Stimulated activated CD4-positive, alpha-beta T cell treated with anti-CD3 and anti-CD28 coated beads, TNF-alpha, amount 100 ng/mL, for 4 hours (primary cell): ENCODE data around the gene CHRNB1.
A peak's percentile ranks its signal among the peaks of the same experiment; 100 is the strongest.
"Not testable (repeated sequence)": the region's sequence is repeated elsewhere in the genome, so short reads cannot be mapped to it uniquely, and the experiment has no call there.

Experiments
- DNase-seq, 3 experiments: peaks; one replicate each; pipeline ENCODE4 v3.0.0-alpha.2; 2020; ENCODE audit warnings: low read depth in 3 of 3

The CHRNB1 gene

DNA sequence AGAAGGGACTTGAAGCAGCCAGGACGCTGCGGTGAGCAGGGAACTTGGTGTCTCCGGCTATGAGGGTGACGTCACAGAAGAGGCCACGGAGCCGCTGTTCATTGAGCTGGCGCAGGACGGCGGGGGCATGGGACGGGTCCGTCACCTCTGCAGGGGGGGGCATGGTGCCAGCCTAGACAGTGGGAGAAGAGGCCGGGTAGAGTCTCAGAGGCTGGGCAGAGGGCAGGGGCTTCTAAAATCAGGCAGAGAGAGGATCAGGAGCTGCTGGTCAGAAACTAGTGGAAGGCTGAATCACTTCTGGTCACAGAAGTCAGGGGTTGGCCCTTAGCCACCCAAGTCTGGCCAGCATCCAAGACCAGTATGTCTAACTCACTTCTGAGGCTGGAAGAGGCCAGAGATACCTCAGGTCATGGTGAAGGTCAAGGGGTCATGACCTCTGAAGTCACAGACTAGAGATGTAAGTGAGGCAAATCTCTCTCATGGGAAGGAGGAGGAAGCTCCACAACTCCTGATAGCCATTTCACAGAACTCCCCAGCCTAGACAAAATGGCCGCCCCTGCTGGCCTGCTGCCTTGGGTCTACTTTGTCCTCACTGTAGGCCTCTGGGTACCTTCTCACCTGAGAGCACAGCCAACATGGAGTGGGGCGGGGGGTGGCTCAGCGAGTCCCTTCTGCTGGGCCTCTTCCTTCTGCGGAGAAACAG, 21.9 kb downstream of the CHRNB1 start:
- no peak for DNase-seq

DNA sequence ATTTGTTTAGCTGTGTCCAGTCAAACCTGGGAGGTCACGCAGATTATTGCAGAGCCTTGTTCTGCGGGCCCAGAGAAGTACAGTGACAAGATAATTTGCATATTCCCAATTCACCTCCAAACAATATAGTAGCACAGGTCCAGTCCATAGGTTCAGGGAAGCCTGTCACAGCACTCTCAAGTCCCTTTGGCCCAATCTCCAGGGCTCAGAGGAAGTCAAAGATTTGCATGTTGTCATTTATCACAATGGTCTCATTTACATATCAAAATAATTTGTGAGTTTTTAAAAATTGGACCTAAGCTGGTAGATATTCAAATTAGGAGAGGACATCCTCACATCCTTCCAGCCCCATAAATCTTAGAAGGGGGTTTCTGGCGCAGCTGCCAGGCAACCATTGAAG, 22.6 kb downstream of the CHRNB1 start:
- no peak for DNase-seq

DNA sequence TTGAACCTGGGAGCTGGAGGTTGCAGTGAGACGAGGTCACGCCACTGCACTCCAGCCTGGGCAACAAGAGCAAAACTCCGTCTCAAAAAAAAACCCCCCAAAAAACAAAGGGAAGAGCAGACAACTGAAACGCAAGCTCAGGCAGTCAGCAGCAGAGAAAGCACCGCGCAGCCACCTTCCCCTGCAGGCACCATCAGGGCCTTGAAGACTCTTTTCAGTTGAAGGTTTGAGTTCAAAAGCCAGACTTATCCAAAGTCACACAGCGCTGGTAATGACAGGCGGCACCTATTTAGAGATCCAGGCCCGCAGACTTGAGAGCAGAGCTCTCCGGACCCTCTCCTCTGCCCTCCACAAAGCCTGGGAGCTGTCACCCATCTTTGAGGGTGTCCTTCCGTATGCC, 23.4 kb downstream of the CHRNB1 start:
- DNase-seq: no peak

DNA sequence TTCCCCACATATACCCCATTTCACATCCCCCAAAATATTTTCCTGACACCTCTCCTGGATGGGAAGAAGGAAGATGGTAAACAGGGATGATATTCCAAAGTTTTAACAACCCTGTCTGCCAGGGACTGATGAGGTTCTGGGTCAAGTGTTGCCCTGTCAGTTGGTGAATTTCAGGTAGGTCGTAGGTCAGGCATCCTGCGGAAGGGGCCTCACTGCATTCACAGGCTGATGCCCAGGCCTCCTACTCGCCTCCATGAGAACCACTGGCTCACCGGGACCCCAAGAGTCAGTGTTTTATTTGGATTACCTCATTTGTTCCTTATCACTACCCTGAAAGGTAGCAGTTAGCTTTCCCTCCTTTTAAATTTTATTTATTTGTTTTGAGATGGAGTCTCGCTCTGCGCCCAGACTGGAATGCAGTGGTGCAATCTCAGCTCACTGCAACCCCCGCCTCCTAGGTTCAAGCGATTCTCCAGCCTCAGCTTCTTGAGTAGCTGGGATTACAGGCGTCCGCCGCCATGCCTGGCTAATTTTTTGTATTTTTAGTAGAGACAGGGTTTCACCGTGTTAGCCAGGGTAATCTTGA, 24.0 kb downstream of the CHRNB1 start:
- DNase-seq: no peak

DNA sequence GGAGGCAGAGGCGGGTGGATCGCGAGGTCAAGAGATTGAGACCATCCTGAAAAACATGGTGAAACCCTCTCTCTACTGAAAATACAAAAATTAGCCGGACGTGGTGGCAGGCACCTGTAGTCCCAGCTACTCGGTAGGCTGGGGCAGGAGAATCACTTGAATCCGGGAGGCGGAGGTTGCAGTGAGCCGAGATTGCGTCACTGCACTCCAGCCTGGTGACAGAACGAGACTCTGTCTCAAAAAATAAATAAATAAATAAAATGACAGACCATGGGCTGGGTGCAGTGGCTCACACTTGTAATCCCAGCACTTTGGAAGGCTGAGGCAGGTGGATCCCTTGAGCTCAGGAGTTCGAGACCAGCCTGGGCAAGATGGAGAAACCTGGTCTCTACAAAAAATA, 25.0 kb downstream of the CHRNB1 start:
- DNase-seq: not testable (repeated sequence)

DNA sequence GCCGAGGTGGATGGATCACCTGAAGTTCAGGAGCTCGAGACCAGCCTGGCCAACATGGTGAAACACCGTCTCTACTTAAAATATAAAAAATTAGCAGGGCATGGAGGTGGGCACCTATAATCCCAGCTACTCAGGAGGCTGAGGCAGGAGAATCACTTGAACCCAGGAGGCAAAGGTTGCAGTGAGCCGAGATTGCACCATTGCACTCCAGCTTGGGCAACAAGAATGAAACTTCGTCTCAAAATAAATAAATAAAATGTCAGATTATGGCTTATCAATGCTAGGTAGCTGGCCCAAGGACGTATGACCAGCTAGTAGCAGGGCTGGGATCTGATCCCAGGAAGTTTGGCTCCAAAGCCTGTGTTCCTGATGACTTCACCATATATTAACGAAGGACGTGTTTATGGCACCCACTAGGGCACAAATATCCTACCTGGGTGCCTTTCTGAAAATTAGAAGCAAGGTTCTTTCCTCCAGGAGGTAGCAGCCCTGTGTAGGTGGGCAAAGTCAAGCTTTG, 25.7 kb downstream of the CHRNB1 start:
- not testable (repeated sequence) for DNase-seq

DNA sequence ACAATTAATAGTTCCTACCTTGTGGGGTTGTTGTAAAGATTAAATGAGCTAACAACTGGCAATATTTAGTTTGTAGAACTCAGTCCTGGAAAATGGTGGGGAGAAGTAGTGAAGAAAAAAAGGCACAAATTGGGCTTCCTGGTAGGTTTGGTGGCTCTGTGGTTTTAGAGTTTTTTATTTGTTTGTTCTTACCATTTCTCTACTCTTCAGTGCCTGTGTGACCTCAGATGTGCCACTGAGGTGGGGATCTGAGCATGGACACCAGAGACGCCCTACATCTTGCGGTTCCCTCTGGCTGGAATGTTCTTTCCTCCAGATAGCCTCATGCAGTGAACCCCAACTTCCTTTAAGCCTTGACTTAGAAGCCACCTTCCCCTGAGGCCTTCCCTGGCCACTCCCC, 26.9 kb downstream of the CHRNB1 start:
- no peak for DNase-seq

DNA sequence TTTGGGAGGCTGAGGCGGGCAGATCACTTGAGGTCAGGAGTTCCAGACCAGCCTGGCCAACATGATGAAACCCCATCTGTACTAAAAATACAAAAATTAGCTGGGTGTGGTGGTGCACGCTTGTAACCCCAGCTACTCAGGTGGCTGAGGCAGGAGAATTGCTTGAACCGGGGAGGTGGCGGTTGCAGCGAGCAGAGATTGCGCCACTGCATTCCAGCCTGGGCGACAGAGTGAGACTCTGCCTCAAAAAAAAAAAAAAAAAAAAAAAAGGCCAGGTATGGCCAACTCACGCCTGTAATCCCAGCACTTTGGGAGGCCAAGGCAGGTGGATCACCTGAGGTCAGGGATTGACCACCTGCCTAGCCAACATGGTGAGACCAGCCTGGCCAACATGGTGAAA, 29.9 kb downstream of the CHRNB1 start:
- not testable (repeated sequence) for DNase-seq

DNA sequence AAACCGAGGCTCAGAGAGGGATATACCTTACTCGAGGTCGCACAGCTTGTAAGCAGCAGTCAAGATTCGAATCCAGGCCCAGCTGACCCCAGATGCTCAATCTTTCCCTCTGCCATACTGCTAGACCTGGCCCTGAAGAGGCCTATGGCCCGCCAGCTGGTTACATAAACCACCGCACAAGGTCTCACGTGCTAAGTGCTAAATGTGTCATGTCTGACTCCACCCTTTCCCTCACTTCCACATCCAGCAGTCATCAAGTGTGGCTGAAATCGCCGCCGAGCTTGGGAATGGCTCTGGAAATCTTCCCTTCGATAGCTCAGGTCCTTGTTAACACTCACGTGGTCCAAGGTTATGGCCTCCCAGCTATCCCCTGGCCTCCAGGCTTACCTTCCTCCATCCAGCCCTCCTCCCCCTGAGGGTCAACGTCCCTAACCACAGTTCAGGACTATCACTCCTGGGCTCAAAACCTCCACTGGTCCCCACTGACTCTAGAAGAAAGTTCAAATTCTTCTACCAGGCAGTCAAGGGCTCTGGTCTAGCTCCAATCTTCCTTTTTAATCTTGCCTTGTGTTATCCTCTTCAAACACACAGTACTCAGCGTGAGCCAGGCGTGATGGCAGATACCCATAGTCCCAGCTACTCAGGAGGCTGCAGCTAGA, 31.0 kb downstream of the CHRNB1 start:
- DNase-seq: no peak

DNA sequence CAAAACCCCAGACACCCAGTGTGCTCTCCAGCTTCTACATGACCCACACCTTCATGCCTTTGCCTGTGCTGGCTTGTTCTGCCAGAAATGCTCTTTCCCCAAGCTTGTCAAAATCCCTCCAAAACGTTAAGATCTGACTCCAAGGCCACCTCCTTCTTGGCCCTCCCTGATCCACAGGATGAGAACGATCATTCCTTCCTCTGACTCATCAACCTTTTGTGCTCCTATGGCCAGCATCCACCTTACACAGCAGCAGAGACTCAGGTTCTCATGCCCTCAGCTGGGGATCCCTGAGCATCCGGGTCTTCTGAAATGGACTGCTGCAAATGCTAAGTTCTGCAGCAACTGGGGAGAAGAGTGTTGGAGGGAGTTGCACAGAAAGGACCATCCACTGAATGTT, 31.6 kb downstream of the CHRNB1 start:
- DNase-seq: no peak

DNA sequence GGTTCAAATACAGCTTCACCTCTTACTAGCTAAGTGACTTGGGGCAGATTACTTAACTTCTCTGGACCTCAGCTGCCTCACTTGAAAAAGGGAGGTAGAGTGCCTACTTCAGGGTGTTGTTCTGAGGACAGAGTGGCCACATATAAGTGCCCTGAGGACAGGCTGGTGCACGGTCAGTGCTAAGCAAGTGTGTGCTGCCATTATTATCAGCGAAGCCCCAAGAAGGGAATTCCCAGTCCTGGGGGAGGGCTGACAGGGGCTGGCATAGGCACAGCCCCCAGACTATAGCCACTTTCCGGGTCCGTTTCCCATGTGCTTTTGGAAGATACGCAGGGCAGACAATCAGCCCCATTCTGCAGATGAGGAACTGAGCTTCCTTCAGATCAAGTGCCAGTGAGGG, 32.1 kb downstream of the CHRNB1 start:
- no peak for DNase-seq

DNA sequence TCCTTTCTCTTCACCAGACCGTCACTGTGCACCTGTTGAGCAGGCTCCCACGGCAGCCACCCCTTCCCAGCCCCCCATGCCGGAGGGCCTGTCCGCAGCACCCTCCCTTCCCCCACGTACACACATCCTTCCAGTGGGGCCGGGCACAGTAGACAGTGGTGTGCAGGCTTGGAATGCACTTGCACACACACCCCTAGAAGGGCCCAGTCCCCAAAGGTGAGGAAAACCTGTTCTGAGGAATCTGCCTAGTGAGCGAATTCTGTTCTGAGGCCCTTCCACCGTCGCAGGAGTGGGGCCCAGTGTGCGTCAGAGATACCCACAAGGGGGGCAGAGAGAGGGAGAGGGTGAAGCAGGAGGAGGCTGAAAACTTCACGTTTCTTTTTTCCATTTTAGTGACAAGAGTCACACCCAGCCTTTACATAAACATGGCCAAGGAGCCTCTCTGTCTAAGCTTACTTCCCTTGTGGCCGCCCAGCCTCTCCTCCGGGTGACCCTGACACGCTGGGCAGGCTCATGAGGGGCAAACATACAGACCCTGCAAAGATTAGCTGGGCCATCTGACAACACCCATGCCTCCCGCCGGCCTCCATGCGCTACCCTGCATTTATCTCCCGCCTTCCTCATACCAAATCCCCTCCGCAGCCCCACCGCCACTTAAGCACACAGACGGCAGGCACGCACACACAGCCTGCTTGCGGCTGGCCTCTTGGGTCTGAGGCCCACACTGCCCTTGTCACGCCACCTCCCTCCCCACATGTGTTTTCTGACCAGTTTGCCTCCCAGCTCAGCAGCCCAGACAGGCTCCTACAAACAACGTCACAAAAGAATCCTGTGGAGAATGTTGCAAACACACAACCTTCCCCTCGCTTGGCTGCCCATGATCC, 32.8 kb downstream of the CHRNB1 start:
- no peak for DNase-seq

DNA sequence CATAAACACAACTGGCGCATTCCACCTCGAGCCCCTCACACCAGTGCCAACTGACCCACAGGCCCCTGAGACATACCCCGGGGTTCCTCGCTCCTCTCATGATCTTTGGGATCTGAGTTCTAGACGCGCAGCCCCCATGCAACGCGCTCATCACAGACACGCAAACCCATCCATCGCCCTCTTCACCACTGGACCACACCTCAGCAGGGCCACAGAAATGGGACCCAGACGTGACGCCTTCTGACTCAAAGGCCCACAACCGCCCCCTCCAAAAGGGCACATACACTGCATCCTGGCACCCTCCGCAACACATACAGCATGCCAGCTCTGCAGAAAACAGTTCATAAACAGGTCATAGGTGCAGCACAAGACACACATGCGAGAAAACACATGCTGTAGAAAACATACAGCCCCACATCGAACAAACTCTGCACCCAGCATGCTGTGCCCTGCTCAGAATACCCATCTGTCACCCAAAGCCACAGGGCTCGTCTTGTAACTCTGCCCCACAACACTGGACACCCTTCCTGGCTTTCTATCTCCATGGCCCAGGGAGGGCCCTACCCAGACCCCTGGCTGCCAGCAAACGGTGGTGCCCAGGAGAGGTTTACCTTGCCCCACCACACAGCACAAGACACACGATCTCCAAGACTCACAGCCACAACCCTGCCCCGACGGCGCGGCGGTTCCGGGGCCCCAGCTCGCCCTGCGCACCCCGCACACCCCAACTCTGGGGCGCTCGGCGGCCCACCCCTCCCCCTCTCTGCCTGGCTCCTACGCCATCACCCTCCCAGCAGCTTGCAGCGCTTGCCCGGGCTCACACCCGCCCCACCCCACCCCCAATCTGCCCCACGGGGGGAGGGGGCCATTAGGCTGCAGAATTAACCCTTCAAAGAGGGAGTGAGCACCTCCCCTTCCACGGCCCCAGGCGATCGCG, 33.7 kb downstream of the CHRNB1 start:
- peak in 1 of 3 experiments; percentile 22 for DNase-seq

DNA sequence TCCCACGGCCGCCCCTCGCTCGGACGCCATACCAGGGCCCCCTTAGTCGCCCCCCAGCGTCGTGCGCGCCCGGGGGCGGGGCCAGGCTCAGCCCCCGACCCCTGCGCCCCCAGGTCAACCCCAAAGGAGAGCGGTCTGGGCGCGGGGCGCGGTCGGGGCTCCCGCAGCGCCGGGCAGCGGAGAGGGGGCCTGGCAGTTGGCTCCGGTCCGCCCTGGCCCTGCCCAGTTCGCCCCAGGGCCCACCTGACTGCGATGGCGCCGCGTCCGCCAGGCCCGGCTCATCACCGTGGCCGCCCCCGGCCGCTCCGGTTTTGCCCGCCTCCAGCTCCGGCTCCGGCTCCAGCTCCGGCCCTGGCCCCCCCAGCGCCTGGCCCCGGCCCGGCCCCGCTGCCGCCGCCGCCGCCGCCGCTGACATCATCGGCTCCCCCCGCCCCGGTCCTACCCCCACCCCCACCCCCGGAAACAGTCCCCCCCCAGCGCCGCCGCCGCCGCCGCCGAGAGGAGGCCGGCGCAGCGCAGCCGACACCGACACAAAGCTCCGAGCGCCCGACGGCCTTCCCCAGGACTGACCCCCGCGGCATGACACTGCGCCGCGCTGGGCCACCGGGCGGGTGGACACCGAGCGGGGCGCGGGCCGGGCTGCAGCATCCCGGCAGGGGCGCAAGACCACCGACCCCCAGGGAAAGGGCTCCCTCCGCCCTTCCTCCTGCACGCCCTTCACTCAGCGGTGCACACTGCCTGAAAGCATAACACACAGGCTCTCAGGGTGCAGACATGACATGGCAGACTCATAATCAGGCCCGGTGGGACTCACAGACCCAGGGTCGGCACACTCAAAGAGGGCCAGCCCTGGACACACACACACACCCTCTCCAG, 34.6 kb downstream of the CHRNB1 start, which contains the start of gene ZBTB4:
Gene ZBTB4 (minus strand): TSS at position 419 of the 876 bp plus-strand sequence. CDS start 12,830 bp downstream, outside the sequence.
- peak; percentile 37 to 49 (median 46) for DNase-seq

DNA sequence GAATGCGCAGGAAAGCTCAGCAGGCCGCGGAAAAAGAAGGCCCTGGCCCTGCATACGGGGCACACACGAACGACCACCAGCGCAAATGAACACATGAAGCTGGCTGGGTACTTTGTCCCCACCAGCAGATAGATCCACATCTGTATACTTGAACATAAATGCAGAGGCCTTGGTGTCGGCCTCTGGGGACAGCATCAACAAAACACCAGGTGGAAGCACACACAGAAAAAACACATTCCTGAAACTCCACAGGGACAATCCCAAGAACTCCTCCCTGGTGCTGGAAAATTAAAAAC, 35.2 kb downstream of the CHRNB1 start:
- DNase-seq: no peak

DNA sequence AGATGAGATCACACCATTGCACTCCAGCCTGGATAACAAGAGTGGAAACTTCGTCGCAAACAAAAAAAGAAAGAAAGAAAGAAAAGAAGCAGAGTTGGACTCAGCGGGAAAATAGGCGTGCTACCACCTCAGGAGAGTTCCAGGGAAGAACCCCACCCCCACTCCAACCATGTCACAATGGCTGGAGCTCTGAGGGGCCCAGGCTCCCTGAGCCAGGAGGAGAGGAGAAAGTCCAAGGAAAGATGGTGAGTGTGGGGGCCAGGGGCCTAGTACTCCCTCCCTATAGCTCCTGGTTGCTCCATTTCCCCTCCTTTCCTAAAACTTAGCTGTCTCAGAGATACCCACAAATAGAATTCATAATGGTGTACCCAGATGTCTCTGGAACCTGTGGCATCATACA, 36.4 kb downstream of the CHRNB1 start, which contains the start of gene SLC35G6:
Gene SLC35G6 (plus strand): TSS at position 172 of the 400 bp plus-strand sequence. CDS start 71 bp downstream, at position 243.
- DNase-seq: not testable (repeated sequence)

DNA sequence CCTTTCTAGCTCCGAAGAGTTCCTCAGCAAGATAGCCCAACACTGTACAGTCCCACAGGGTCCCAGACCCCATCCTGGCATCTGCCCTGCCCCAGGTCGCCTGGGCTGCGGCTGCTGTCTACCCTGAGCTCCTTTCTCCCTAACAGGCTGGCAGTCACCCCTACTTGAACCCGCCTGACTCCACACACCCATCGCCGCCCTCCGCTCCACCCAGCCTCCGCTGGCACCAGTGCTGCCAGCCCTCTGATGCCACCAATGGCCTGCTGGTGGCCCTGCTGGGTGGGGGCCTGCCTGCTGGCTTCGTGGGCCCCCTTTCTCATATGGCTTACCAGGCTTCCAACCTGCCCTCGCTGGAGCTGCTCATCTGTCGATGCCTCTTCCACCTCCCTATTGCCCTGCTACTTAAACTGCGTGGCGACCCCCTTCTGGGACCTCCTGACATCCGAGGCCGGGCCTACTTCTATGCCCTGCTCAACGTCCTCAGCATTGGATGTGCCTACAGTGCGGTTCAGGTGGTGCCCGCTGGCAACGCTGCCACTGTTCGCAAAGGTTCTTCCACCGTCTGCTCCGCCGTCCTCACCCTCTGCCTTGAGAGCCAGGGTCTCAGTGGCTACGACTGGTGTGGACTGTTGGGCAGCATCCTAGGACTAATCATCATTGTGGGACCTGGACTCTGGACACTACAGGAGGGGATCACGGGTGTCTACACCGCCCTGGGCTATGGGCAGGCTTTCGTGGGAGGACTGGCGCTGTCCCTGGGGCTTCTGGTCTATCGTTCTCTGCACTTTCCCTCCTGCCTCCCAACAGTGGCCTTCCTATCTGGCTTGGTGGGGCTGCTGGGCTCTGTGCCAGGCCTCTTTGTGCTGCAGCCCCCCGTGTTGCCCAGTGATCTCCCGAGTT, 37.2 kb downstream of the CHRNB1 start:
- DNase-seq: not testable (repeated sequence)

DNA sequence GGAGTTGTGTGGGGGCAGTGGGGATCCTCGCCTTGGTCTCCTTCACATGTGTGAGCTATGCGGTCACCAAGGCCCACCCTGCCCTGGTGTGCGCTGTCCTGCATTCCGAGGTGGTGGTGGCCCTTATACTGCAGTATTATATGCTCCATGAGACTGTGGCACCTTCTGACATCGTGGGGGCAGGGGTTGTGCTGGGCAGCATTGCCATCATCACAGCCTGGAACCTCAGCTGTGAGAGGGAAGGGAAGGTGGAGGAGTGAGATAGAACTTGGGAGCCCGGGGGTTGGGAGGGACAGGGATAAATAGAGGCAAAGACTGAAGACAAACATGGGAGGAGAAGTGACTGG, 37.9 kb downstream of the CHRNB1 start:
- not testable (repeated sequence) for DNase-seq
